Transverse colon (tissue), 3 donors: ENCODE measurements around the gene TMEM45A.

Experiments
- CTCF ChIP-seq, 5 experiments: fragments of 200-600 bp in 3 of 5; fragments of 450-650 bp in 2 of 5; sonication (generic) in 3 of 5; IDR thresholded peaks; 1 replicate in 2 of 5; 2 replicates in 3 of 5; pipeline ENCODE4 v1.5.1; 2016 to 2017; ENCODE audit warnings: antibody characterized with exemption in 5 of 5, inconsistent platforms in 3 of 5, mild to moderate bottlenecking in 2 of 5, moderate library complexity in 1 of 5
- EP300 ChIP-seq: sonication (generic); formaldehyde crosslinking; IDR thresholded peaks from one replicate; pipeline ENCODE4 v1.6.1; 2017; ENCODE audit warnings: antibody characterized with exemption, low read depth
- POLR2A ChIP-seq: fragments of 450-650 bp; IDR thresholded peaks from one replicate; pipeline ENCODE4 v1.6.1; 2016; ENCODE audit warnings: antibody characterized with exemption, mild to moderate bottlenecking, moderate library complexity

GRCh38 chr3:100545371-100545770 lies 53.0 kb downstream of the TMEM45A start:
- no peak for TF ChIP-seq CTCF (IDR thresholded peaks at IDR 0.05)
- no peak for TF ChIP-seq POLR2A
- no peak for TF ChIP-seq EP300
